CD4-positive, alpha-beta T cell treated with Interleukin-10 for 1 hour (primary cell): Measurements from ENCODE around the gene MED12L.

ENCODE experiments used
- DNase-seq: peaks from one replicate; pipeline ENCODE4 v3.0.0-alpha.2; 2020

The MED12L gene

GRCh38 chr3:151146071-151146730 lies 60.7 kb downstream of the MED12L start:
- peak; percentile 57 for DNase-seq

GRCh38 chr3:151146731-151147091 lies 61.2 kb downstream of the MED12L start:
- DNase-seq: no peak

GRCh38 chr3:151147299-151147698 lies 61.8 kb downstream of the MED12L start:
- no peak for DNase-seq

- DNase-seq: no peak
Observed at GRCh38 chr3:151152455-151153079, 67.1 kb downstream of the MED12L start.

- no peak for DNase-seq
Observed at GRCh38 chr3:151154566-151154965, 69.1 kb downstream of the MED12L start.

GRCh38 chr3:151155409-151156128 lies 70.1 kb downstream of the MED12L start:
- DNase-seq: no peak

GRCh38 chr3:151156618-151157216 lies 71.3 kb downstream of the MED12L start:
- peak; percentile 67 for DNase-seq

GRCh38 chr3:151159806-151160205 lies 74.3 kb downstream of the MED12L start:
- DNase-seq: no peak

GRCh38 chr3:151165226-151165625 lies 79.8 kb downstream of the MED12L start:
- DNase-seq: no peak

- DNase-seq: no peak
Observed at GRCh38 chr3:151166161-151166560, 80.7 kb downstream of the MED12L start.

GRCh38 chr3:151168269-151169094 lies 83.0 kb downstream of the MED12L start:
- peak; percentile 81 for DNase-seq

GRCh38 chr3:151169262-151169947 lies 83.9 kb downstream of the MED12L start:
- DNase-seq: no peak

GRCh38 chr3:151169948-151170679 lies 84.7 kb downstream of the MED12L start:
- peak; percentile 30 for DNase-seq

- peak; percentile 53 for DNase-seq
Observed at GRCh38 chr3:151171145-151171757, 85.8 kb downstream of the MED12L start.

GRCh38 chr3:151174351-151174750 lies 88.9 kb downstream of the MED12L start:
- DNase-seq: no peak

GRCh38 chr3:151175952-151176351 lies 90.5 kb downstream of the MED12L start:
- DNase-seq: no peak

GRCh38 chr3:151178208-151178845 lies 92.9 kb downstream of the MED12L start:
- no peak for DNase-seq

- DNase-seq: no peak
Observed at GRCh38 chr3:151182349-151183079, 97.0 kb downstream of the MED12L start.

- DNase-seq: no peak
Observed at GRCh38 chr3:151183265-151183671, 97.8 kb downstream of the MED12L start.

GRCh38 chr3:151191095-151191494 lies 105.6 kb downstream of the MED12L start:
- no peak for DNase-seq
